ENCODE data around the gene PSMD4.
A peak's percentile ranks its signal among the peaks of the same experiment; 100 is the strongest.

Gene PSMD4

GRCh38 chr1:151309811-151310323, 55.3 kb downstream of the PSMD4 start:
- peak; percentile 31 for DNase-seq (ENCODE audit: low read depth)

DNA sequence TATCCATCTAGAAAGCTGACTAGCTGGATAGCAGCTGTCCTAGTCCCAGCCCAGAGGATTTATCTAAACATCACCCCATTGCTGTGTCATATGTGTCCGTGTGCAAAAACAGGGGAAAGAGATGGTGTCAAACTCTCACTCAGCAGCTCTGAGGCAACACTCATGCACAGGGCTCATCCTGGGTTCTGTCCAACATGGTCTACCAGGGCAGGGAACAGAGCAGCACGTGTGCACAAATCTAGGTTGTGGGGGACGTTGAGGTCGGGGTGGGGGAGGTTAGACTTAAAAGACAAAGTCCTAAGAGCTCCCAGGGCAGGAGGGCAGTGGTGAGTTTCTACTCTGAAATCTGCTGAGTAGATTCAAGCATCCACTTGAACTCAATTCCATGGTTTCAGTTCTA, 56.5 kb downstream of the PSMD4 start:
- DNase-seq (ENCODE audit: low read depth), result peak; percentile 15

DNA sequence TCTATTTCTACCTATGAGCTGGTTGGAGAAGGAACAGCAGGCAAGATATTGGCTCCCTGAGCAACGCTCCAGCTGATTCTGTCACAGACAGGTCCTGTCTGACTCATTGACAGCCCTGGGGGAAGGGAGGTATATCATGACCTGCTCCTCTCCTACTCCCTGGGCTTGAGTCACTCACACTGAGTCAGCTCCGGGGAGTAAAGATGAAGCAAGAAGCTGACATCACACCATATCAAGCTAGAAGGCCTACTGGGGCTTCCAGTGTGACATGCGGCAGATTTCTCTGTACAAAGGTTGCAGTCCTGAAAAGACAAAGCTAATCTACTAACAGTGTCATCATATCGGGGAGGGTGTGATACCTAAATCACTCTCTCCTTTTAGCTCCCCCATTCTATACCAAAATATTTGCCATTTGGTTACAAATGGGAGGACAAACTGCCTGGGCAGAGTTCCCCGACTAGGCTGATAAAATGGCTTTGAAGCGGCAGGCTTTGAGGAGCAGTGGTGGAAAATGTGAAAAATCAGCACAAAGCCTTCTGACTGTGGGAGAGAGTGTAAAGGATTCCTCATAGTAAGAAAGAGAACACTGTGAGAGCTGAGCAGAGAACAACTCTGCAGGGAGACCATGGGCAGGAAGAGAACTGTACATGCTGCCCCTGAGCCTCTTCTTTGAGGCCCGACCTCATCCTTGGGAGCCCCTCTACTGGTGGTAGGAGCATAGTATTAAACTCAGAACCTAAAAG, 57.2 kb downstream of the PSMD4 start:
- peak; percentile 100 for DNase-seq (ENCODE audit: low read depth)

- peak; percentile 34 for DNase-seq (ENCODE audit: low read depth)
Observed at GRCh38 chr1:151312411-151312810, 57.9 kb downstream of the PSMD4 start.

DNA sequence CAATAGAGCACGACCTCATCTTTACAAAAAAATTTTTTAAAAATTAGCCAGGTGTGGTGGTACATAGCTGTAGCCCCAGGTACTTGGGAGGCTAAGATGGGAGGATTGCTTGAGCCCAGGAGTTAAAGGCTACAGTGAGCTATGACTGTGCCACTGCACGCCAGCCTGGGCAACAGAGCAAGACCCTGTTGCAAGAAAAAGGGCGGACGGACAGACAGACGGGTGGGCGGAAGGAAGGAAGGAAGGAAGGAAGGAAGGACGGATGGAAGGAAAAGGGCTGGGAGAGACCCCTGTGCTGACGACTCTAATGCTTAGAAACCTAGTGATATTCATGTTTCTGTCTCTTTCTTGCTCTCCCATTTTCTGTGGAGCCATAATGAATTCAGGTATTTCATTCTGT, 58.3 kb downstream of the PSMD4 start:
- no peak for DNase-seq (ENCODE audit: low read depth)

DNA sequence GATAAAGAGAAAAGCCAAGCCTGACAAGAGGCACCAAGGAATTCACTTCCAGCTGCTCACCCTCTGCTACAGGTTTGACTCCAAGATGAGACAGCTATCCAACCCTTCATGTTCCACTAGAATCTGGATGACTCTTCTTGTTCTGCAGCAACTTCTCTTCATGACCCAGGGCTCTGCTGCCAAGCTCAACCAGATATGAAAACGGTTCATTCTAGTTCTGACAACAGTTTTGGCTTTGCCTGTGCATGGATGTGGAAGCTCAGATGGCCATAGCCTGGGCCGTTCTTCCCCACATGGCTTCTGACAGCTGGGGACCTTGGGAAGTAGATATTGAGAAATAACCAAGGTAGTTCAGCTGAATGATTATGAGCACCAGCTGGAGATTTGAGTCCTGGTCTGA, 59.0 kb downstream of the PSMD4 start:
- DNase-seq (ENCODE audit: low read depth), result no peak

- DNase-seq (ENCODE audit: low read depth), result peak; percentile 92
Observed at GRCh38 chr1:151314137-151314875, 59.8 kb downstream of the PSMD4 start.

DNA sequence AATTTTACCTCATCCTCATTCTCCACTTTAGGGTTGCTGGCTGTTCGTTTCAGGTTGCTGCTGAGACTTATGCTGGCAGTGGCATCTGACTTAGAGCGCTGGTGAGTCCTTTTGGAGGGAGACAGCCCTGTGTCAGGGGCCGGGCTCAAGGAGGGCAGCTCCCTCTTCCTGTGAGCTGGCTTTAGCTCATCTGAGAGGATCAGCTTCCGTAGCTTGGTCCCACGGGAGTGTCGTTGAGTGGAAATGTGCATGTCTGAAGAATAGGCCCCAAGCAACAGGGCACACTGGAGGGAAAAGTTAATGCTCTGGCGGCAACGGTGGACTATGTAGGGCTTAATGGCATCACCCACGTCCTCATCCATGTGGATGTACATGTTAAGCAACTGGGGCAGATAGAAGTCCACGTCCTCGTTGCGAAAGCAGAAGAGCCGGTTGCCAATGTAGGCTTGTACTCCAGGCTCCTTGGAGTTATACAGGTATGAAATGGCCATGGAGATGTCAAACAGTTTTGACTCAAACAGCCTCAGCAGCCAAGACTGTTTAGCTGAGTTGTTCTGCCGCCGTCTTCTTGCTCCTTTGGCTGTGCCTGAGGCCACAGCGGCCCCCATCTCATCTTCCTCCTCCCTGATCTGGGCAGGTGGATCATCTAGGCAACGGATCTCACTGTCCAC, 61.2 kb downstream of the PSMD4 start:
- DNase-seq (ENCODE audit: low read depth), result no peak

All from EH (cell line).